Smooth muscle cell (in vitro differentiated cells): ENCODE data around the gene TYW5. TPM values are rescaled to one million over a fixed set of nuclear protein-coding genes. Genes with fewer than 3 reads are reported as not detected.

Experiments
- DNase-seq: peaks from one replicate; lab custom pipeline; 2025; ENCODE audit not compliant: unreplicated experiment; lab: John Stamatoyannopoulos, UW
- H2AFZ ChIP-seq: fragments of 200-600 bp; sonication (generic); 2 replicates; pipeline ENCODE4 v1.6.0; 2016; ENCODE audit warnings: antibody characterized with exemption, low read depth, mild to moderate bottlenecking
- H3F3A ChIP-seq: fragments of 200-600 bp; sonication (generic); 2 replicates; pipeline ENCODE4 v1.6.0; 2017; ENCODE audit warnings: antibody characterized with exemption, low read depth
- H3K27ac ChIP-seq: fragments of 200-600 bp; sonication (generic); 2 replicates; pipeline ENCODE4 v1.5.1; 2016; ENCODE audit warnings: low read depth, mild to moderate bottlenecking
- H3K27me3 ChIP-seq: fragments of 200-600 bp; sonication (generic); 2 replicates; pipeline ENCODE4 v1.6.1; 2016; ENCODE audit warnings: low read depth, mild to moderate bottlenecking
- H3K36me3 ChIP-seq: fragments of 200-600 bp; sonication (generic); 2 replicates; pipeline ENCODE4 v1.5.1; 2016; ENCODE audit warnings: low read depth
- H3K4me1 ChIP-seq: fragments of 200-600 bp; sonication (generic); 2 replicates; pipeline ENCODE4 v1.5.1; 2016; ENCODE audit warnings: low read depth
- H3K4me2 ChIP-seq: fragments of 200-600 bp; sonication (generic); 2 replicates; pipeline ENCODE4 v1.6.0; 2016; ENCODE audit warnings: mild to moderate bottlenecking
- H3K4me3 ChIP-seq: fragments of 200-600 bp; sonication (generic); 2 replicates; pipeline ENCODE4 v1.5.1; 2016; ENCODE audit warnings: mild to moderate bottlenecking
- H3K79me2 ChIP-seq: fragments of 200-600 bp; sonication (generic); 2 replicates; pipeline ENCODE4 v1.6.0; 2016; ENCODE audit warnings: low read depth, mild to moderate bottlenecking
- H3K9ac ChIP-seq: fragments of 200-600 bp; sonication (generic); 2 replicates; pipeline ENCODE4 v1.6.0; 2016; ENCODE audit warnings: low read depth
- H3K9me3 ChIP-seq: fragments of 200-600 bp; sonication (generic); replicated peaks from 2 replicates; pipeline ENCODE4 v1.5.1; 2016; ENCODE audit warnings: low read depth
- H4K20me1 ChIP-seq: fragments of 200-600 bp; sonication (generic); 2 replicates; pipeline ENCODE4 v1.6.0; 2016; ENCODE audit warnings: low read depth
- CTCF ChIP-seq: fragments of 200-600 bp; sonication (generic); IDR thresholded peaks from 2 replicates; pipeline ENCODE4 v1.5.1; 2017; ENCODE audit warnings: borderline replicate concordance, mild to moderate bottlenecking, antibody characterized with exemption; ENCODE audit not compliant: insufficient read depth, poor library complexity, severe bottlenecking
- whole genome bisulfite sequencing: methylation state at CpG from one replicate; pipeline ENCODE4 v1.1.7; 2016; ENCODE audit warnings: low lambda C conversion rate; 5-methylcytosine and 5-hydroxymethylcytosine counted together
- polyA plus RNA-seq: library from polyadenylated mRNA; unstranded; fragments of >200 nt; fragmentation: Nextera tagmentation; extraction: Ambion mirVana; gene quantifications from 2 replicates; pipeline ENCODE4 v1.2.1, GENCODE V29; 2016
- total RNA-seq: library from RNA; depleted of rRNA; stranded (reverse); fragments of >200 nt; gene quantifications from 2 replicates; pipeline ENCODE4 v1.2.3, GENCODE V29; 2014

Gene TYW5
- total and polyA plus RNA-seq, 2 experiments from 2014 or later = 6.6 to 14.6 TPM

DNA sequence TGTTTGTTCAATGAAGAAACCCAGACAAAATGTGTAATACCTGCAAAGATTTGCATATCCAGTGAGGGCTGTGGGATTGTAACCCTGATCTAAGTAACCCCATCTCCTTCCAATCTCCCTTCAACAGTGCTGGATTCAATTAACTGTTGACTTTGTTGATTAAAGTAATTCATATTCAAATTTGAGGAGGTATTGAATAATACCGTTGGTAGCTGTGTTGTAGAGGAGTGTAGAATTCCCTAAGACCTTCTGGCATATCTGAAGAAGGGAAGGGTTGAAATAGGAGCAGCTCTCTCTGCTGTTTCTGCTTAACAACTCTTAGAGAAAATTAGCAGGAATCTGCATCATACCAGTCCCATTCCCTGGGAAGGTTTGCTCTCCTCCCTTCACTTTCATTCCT lies 28.2 kb upstream of the TYW5 start:
- peaks cover 8% of the 10 kb centered on the region for H3F3A ChIP-seq
- no peak overlapping the region for H3K9ac ChIP-seq
- no peak overlapping the region for H3K4me2 ChIP-seq
- H3K4me1 ChIP-seq = peaks cover 17% of the 10 kb centered on the region
- no peak overlapping the region for H3K4me3 ChIP-seq
- 31% methylated on average over 1 of the region's 1 CpG for WGBS
- no peak for DNase-seq
- no peaks in the 10 kb centered on the region for H3K9me3 ChIP-seq
- H3K79me2 ChIP-seq = no peaks in the 10 kb centered on the region
- H3K36me3 ChIP-seq = no peaks in the 10 kb centered on the region
- H3K27ac ChIP-seq = no peak overlapping the region
- no peak for TF ChIP-seq CTCF
- no peak overlapping the region for H2AFZ ChIP-seq
- H4K20me1 ChIP-seq = no peaks in the 10 kb centered on the region
- H3K27me3 ChIP-seq = no peaks in the 10 kb centered on the region

GRCh38 chr2:199982126-199982843 lies 27.0 kb upstream of the TYW5 start:
- Histone ChIP-seq H3K9ac (no peak overlapping the region), H2AFZ (peak overlapping the region; percentile 35), H3K4me1 (peaks cover 11% of the 10 kb centered on the region), H3K4me3 (no peak overlapping the region), H3K27me3 (no peaks in the 10 kb centered on the region), H4K20me1 (no peaks in the 10 kb centered on the region), H3K9me3 (no peaks in the 10 kb centered on the region), H3F3A (no peaks in the 10 kb centered on the region), H3K4me2 (no peak overlapping the region), H3K79me2 (no peaks in the 10 kb centered on the region), H3K36me3 (no peaks in the 10 kb centered on the region), H3K27ac (peak overlapping the region; percentile 11)
- 62% methylated on average over 5 of the region's 5 CpGs for WGBS
- no peak for TF ChIP-seq CTCF
- DNase-seq = no peak

GRCh38 chr2:199979832-199980628 lies 24.7 kb upstream of the TYW5 start:
- H3K9ac ChIP-seq = peak overlapping the region; percentile 7
- H3K4me2 ChIP-seq = peak overlapping the region; percentile 89
- H3K27ac ChIP-seq = peak overlapping the region; percentile 20
- H3K4me1 ChIP-seq = peaks cover 11% of the 10 kb centered on the region
- H3K79me2 ChIP-seq = no peaks in the 10 kb centered on the region
- no peaks in the 10 kb centered on the region for H3K9me3 ChIP-seq
- peak overlapping the region; percentile 74 for H2AFZ ChIP-seq
- H4K20me1 ChIP-seq = no peaks in the 10 kb centered on the region
- 9% methylated on average over 12 of the region's 12 CpGs for WGBS
- no peaks in the 10 kb centered on the region for H3F3A ChIP-seq
- peak; percentile 97 for TF ChIP-seq CTCF
- no peaks in the 10 kb centered on the region for H3K27me3 ChIP-seq
- peak overlapping the region; percentile 37 for H3K4me3 ChIP-seq
- no peaks in the 10 kb centered on the region for H3K36me3 ChIP-seq
- DNase-seq = peak; percentile 63
